NCI-H460 (cell line): ENCODE results near the gene MEF2D. TPM values are rescaled to one million over a fixed set of nuclear protein-coding genes. Genes with fewer than 3 reads are reported as not detected.

Source experiments
- DNase-seq: peaks from one replicate; pipeline ENCODE4 v3.0.0-alpha.2; 2016; ENCODE audit warnings: low read depth; ENCODE audit errors: extremely low read depth
- total RNA-seq: library from RNA; depleted of rRNA; stranded (reverse); fragments of >200 nt; shearing (Covaris generic); gene quantifications from 2 replicates; pipeline ENCODE4 v1.2.3, GENCODE V29; 2014

The MEF2D gene
- total RNA-seq, 1 experiment from 2014 or later, result 23.8 TPM

DNA sequence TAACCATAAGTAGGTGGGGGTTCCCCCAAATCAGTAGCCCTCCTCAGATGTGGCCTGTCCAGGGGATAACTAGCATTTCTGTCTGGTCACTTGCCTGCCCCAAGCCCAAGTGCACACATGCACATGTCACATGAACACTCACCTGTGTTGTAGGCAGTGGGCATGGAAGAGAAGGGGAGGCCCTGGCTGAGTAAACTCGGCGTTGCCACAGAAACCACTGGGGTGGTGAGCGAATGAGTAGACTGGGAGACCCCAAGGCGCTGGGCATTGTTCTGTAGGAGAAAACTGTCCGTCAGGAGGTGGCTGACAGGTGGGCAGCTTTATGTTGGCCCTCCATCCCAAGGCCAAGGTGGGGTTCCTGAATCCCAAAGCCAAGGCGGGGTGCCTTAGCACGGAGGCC, 25.6 kb downstream of the MEF2D start:
- DNase-seq, result no peak

DNA sequence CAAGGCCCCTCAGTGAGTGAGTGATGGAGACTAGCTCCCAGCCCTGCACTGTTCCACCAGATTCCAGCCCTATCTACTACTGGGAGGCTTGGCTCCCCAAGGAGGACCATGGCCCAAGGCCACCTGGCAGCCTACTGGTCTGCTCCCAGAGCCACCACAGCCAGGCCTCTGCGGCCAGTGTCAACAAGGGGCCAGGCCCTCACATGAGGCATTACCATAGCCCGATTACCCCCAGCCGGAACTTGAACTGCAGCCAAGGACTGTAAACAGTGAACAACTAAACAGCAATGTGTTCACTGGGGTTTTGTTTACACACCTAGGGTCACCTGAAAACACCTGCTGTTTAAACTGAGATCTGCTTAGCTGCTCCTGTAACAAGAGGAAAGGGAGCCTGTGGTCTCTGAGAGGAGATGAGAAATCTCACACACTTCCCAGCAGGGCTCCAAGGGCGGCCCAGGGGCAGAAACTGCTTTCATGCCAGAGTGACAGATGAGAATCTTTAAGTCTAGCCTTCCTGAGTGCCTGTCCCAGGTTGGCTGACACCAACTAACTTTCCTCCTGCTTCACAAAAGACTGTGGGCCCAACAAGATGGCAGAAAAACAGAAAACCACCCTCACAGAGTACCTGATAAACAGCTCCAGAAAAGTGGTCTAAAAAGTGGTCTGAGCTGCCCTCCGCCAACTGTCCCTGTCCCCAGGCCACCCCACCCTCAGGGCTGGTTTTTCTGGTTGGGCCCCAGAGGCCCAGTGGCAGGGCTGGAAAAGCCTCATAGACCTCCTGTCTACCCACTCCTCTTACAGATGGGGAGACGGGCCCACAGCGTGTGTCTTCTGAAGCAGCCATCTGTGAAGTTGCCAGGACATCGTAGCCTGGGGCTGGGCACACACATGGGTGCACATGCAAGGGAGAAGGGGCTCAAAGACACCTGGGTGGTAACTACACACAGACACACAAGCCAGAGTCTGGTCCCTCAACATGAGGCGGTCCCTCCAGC, 28.8 kb downstream of the MEF2D start:
- DNase-seq, result no peak

DNA sequence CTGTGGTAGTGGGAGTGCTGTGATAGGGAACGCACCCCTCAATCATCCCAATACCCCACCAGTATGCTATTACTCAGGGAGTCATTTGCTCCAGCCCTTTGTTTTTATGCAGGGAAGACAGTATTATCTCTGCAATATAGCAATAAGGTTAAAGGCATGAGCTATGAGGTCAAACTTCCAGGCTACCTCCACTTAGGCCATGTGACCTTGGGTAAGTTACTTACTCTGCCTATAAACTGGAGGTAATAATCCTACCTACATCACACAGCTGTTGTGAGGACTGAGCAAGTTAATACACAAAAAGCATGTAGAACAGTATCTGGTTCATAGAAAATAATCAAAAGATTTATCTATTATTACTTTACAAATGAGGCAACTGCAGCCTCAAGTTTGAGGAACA, 30.1 kb downstream of the MEF2D start:
- DNase-seq, result no peak

DNA sequence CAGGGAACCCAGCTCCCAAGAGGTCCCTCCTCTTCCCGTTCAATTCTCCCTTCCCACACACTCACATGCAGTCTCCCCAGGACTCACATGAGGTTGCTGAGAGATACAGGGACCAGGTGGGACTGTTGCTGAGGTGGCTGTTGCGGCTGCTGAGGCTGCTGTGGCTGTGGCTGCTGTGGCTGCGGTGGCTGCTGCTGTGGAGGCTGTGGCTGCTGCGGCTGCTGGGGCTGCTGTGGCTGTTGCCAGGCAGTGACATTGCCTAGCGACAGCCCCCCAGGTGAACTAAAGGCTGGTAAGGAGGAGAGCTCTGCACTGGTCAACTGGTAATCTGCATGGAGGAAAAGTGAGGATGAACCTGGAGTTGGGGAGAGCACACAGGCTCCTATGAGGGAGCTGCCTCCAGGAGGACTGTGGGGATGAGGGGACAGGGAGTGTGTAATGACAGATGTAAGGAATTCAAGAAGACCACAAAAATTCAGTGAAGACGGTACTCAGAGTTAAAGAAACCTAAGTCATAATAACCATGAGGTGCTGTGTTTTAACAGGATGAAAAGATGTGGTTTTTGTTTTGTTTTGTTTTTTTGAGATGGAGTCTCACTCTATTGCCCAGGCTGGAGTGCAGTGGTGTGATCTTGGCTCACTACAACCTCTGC, 31.8 kb downstream of the MEF2D start:
- DNase-seq, result no peak

DNA sequence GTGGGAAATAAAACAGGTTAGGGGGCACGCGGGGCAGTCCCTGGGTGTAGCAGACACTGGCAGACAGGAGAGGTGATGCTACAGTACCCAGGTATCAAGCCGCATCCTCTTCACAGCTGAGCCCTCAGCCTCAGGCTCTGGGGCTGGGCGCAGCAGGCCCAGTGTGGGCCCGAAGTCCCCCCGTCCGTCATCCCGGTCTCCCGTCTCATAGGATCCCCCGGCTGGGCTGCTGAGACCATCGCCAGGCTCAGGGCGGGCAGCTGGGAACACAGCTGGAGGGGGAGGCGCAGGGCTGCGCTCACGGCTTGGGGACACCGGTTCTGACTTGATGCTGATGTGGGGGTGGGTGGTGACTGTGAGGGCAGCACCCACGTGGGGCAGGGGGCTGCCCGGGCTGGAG, 32.7 kb downstream of the MEF2D start:
- no peak for DNase-seq

DNA sequence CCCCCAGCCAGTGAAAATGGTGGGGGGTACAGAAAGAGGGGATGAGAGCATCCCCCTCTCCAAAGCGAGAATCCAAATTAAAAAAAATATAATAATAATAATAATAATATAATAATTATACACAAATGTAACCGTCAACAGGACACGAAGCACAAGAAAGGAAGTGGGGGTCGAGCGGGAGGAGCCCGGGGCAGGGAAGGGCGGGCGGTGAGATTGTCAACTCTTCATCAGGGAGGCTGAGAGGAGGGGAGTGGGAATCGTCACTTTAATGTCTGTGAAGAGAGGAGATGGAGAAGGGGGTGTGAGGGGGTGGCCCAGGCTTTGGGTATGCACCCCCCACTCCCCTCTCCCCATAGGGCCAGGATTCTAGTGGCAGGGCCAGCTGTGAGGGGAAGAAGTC, 33.2 kb downstream of the MEF2D start:
- DNase-seq, result no peak

DNA sequence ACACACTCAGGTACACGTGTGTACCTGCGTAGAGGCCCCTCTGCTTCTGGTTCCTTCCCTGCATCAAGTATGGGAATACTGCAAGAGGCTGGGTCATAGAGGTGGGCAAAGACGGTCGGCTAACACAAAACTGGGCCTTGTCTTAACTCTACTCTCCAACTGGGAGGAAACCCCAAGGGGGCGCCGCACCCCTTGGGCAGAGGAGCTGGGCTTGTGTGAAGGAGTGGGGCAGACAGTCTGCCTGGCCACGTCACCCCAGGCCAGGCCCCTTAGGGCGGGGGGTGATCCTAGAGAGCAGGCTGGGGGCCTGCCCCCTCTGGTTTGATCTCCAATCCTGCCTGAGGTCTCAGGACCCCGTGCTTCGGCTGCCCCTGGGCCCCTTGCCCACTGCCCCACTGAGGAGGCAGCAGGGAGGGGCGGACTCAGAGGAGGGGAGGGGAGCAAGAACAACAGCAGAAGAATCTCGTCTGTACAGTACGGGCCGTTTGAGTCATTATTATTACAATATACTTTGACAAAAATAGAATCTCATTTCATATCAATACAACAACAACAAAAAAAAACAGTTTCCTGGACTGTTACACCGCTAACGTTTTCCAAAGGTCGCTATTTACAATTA, 34.7 kb downstream of the MEF2D start:
- DNase-seq, result no peak

DNA sequence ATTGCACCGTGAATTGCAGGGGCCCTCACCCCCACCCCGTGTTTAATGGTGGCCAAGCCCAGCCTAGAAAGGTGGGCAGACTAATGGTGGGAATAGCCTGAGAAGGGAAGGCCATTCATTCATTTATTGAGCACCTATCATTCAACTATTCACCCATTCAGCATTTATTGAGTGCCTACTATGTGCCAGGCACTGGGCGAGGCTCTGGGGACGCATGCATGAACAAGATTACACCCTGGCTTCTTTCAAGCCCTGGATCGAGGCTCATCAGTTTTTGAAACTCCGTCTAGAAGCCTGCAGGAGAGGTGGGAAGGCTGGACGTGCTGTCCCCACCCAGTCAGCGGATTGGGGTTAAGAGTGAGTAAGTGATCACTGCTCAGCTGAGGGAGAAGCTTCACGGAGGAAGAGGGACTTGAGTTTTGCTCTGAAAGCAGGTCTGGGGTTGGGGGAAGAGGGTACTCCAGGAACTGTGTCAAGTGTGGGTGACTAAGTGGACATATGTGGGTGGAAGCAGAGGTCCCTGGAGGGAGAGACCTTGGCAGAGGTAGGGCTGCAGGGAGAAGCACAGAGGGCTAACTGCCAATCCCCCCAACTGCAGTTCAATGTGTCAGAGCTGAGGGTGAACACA, 35.6 kb downstream of the MEF2D start:
- DNase-seq, result no peak

DNA sequence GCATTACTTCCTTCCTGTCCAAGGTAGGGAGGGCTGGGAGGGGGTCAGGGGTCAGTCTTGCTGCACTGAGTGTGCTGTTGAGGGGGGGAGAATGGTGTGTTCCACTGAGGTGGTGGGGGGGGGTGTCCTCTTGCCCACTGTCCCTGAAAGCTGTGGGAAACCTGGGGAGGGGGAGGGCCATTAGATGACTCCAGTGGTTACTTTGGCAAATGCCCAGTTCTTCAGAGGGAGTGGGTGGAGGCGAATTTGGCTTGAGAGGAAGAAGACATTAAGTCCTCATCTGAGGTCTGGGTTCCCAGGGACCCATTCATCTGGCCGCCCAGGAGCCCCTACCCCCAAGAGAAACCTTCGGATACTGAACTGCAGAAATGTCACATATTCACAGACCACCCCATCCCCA, 36.2 kb downstream of the MEF2D start:
- DNase-seq, result no peak

DNA sequence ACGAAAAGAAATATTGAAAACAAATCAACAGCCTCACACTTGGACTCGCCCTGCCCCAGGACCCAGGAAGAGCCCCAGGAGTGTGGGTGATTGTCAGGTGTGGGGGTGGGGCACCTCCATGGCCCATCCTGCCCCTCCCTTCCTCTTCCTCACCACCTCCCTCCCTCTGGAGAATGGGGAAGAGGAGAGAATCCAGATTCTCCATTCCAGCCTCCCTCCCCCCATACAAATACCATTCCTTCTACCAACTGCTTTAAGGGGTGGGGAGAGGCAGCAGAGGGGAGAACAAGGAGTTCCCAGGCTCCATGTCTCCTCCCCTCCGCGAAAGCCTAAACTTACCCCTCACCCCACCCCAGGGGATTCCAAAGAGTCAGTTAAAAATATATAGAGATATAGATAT, 36.7 kb downstream of the MEF2D start:
- DNase-seq, result no peak

DNA sequence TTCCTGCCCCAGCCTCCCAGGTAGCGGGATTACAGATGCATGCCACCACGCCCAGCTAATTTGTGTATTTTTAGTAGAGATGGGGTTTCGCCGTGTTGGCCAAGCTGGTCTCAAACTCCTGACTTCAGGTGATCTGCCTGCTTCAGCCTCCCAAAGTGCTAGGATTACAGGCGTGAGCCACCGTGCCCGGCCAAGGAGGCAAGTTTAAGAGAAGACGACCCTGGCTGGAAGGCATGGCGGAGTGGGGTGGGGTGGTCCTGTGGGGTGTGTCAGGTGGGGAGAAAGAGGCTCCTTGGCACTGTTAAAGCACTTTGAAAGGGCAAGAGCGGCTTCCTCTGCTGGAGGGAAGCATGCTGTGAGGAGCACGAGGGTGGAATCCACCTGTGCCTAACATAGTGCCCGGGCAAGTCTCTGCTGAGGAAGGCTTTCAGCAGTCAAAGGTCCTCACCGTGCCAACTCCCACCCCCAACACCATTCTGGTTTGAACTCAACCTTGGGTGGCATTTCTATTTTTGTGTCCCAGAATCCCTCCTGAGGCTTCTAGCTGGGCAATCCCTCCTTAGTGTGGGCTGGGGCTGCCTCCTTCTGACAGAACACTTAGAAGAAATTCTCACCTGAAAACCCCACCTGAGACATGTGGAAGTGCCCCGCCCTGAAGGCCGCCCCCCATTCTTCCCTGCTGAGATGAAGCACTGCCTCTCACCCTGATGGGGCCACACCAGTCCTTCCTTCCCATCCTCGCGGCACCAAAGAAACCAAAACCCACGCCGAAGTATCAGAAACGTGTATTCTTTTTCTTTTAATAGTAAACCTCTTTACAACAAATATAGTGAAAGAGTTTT, 37.4 kb downstream of the MEF2D start:
- DNase-seq, result no peak

DNA sequence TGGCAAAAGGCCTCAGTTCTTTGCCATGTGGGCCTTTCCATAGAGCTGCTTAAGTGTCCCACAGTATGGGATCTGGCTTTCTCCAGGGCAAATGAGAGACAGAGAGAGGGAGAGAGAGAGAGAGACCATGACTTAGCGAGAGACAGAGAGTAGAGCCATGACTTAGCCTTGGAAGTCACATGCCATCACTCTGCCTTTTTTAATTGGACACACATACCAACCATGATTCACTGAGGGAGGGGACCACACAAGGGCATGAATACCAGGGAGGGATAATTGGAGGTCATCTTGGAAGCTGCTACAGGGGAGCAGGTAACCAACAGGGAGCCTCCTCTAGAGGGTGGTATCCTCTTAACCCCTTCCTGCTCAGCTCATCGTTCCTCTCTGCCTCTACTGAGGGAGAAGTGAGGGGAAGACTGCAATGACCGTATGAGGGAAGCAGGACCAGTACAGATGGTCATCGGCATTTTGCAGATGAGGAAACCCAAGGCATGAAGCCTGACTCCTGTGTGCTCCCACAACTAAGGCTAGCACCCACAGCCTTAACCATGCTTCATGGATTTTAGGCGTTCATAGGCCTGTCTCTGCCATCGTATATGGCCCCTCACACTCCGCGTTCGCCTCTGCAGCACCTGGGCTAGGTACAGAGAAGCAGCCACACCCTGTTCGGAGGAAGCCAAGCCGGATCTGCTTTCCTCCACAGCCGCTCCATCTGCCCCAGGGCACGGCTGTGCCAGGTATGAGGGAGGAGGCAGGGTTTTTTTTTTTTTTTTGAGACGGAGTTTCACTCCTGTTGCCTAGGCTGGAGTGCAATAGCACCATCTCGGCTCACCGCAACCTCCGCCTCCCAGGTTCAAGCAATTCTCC, 38.6 kb downstream of the MEF2D start:
- DNase-seq, result no peak

DNA sequence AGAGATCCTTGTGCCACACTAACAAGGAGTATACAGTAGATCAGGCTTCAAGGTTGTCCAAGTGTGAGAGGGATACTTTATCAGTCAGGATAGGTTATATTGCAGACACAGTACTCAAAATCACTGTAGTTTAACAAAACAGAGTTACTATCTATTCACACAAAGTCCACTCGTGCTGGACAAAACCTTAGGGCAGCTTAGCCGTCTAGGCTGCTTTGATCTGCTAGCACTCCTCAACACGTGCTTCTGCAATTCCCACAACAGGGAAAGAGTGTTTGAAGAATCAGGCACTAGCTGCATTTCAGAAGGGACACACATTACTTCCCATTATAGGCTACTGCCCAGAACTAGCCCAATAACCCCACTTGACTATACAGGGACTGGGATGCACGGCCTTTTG, 39.5 kb downstream of the MEF2D start:
- DNase-seq, result no peak

DNA sequence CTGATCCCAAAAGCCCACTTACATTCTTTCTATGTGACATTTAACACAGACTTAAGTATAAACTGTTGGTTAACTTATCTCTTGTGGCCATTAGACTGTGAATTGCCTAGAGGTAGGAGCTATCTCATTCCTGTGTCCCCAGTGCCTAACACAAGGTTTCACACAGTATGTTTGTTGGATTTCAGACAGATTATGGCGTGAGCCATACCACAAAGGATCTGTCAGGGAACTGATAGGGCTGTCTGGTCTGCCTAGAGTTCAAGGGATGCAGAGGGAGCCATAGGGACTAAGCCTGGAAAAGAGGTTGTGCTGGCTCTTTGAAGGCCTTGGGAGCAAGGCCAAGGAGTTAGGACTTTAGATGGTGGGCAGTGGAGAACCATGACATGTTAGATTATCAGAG, 40.0 kb downstream of the MEF2D start:
- no peak for DNase-seq

DNA sequence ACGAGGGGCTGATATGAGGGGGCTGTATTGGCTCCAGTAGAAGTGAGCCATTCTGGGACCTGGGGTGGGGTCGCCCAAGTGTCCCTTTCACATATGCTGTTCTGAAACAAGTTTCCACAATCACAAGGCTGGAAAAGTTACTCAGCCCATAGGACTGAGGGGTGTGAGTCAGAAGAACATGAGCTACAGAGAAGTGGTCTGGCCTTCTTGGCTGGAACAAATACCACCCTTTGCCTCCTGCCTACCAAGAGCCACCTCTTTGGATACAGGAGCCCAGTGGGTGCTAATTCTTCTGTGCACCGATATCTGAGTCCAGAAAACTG, 42.4 kb downstream of the MEF2D start:
- no peak for DNase-seq

DNA sequence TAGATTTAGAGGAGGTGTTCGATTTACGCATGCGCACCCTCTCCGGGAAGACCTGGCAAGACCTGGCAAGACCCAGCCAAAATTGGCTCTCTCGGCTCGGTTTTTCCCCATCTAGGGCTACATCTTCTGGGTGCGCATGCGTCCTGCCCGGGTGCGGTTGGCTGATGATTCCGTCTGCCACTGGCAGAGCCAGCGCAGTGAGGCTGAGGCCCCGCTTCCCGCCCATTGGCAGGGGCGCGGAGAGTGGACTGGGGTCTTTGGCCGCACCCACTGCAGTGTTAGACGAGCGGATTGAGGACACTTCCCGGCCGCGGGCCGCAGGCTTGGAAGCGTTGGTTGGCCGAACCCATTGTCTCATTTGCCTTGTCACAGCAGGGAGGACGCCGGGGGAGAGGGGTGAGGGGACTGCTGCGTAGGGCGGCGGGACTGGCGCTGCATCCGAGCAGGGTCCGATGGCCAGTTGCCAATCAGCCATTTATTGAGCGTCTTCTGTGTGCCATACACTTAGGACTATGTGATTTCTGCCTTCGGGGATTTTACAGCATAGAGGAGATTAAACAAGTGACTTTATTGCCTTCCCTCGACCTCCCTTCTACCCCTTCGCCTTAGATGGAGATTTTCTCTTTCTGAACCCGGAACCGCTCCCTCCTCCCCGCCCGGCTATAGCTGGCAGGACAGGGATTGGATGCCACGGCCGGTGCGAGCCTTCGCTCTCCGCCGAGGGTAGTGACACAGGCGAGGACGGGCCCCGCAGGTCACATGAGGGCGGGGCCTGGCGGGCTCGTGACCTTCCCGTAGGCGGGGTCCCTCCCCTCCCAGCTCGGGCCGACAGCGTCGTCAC, 43.7 kb downstream of the MEF2D start:
- peak; percentile 100 for DNase-seq

DNA sequence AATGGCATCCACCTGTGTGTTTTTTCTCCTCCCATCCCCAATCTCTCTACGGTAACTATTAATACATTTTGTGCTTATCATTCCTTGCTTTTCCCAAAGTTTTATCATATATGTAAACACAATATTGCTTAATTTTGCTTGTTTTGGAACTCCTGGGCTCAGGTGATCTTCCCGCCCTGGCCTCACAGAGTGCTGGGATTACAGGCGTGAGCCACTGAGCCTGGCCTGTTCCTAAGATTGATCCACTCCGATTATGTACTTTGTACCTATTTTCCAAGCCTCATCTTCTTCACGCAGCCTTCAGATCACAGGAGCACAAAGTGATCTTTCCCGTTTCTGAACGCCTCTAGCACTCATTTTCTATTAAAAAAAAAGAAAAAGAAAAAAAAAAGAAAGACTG, 45.2 kb downstream of the MEF2D start:
- DNase-seq, result no peak

DNA sequence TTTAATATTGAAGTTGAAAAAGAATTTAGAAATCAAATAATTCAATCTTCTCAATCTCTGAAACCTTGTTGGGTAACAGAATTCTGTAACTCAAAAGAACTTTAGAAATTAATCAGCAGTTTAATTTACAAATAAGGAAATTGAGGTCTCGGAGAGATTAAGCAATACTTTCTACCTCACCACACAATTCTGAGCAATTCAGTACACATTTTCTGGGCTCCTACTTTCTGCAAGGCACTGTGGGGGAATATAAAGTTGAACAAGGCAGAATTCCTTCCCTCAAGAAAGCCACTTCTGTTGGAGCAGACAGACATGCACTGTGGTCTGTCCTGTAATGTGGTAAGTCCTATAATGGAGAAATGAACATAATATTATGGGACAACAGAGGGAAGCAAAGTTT, 47.7 kb downstream of the MEF2D start:
- DNase-seq, result no peak
